GM12865 (cell line): ENCODE results near the gene DMRTA2.
"Not testable (repeated sequence)": the region's sequence is repeated elsewhere in the genome, so short reads cannot be mapped to it uniquely, and the experiment has no call there.

Experiments used
- DNase-seq: peaks from one replicate; pipeline ENCODE4 v3.0.0; 2010; ENCODE audit warnings: low read depth
- H3K4me3 ChIP-seq: 2 replicates; pipeline ENCODE4 v1.5.1; 2011; ENCODE audit warnings: mild to moderate bottlenecking, low read depth, low read length, control low read depth
- TF ChIP-seq, protein P1 (sequence below): IDR thresholded peaks from 2 replicates; pipeline ENCODE4 v1.5.1; 2011; ENCODE audit warnings: low read length, control low read depth, low read depth, inconsistent platforms; ENCODE audit not compliant: insufficient read depth; ENCODE audit errors: missing control alignments

DMRTA2 gene

DNA sequence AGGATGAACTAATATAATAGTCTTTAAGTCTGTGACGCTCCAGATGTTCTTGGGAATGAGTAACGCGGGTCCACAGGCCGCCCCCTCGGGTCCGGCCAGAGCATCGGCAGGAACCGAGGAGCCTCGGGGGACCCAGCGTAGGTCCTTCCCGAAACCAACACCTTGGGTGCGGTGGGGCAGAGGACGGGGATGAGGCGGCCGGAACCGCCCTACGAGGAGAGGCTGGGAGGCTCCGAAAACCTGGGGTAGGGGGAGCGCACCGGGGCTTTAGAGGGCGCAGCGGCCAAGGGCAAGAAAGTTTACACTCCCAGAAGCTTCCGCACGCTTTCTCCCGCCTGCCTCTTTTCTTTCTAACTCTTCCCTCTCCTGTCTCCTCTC, 7.1 kb downstream of the DMRTA2 start:
- TF ChIP-seq, protein P1, sequence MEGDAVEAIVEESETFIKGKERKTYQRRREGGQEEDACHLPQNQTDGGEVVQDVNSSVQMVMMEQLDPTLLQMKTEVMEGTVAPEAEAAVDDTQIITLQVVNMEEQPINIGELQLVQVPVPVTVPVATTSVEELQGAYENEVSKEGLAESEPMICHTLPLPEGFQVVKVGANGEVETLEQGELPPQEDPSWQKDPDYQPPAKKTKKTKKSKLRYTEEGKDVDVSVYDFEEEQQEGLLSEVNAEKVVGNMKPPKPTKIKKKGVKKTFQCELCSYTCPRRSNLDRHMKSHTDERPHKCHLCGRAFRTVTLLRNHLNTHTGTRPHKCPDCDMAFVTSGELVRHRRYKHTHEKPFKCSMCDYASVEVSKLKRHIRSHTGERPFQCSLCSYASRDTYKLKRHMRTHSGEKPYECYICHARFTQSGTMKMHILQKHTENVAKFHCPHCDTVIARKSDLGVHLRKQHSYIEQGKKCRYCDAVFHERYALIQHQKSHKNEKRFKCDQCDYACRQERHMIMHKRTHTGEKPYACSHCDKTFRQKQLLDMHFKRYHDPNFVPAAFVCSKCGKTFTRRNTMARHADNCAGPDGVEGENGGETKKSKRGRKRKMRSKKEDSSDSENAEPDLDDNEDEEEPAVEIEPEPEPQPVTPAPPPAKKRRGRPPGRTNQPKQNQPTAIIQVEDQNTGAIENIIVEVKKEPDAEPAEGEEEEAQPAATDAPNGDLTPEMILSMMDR, result no peak
- DNase-seq, result no peak
- H3K4me3 ChIP-seq, result no peak overlapping the region

- no peak for DNase-seq
- TF ChIP-seq, protein P1, result no peak
- no peak overlapping the region for H3K4me3 ChIP-seq
Measured at GRCh38 chr1:50415235-50416149, 7.8 kb downstream of the DMRTA2 start.

GRCh38 chr1:50414853-50415234, 8.4 kb downstream of the DMRTA2 start:
- DNase-seq, result no peak
- TF ChIP-seq, protein P1, result no peak
- no peak overlapping the region for H3K4me3 ChIP-seq

GRCh38 chr1:50412813-50413476, 10.3 kb downstream of the DMRTA2 start:
- no peak for DNase-seq
- TF ChIP-seq, protein P1, result no peak
- no peak overlapping the region for H3K4me3 ChIP-seq

- no peak for DNase-seq
- TF ChIP-seq, protein P1, result no peak
Measured at GRCh38 chr1:50405814-50406213, 17.4 kb downstream of the DMRTA2 start.

GRCh38 chr1:50393522-50394120, 29.6 kb downstream of the DMRTA2 start:
- DNase-seq, result no peak
- no peak overlapping the region for H3K4me3 ChIP-seq
- TF ChIP-seq, protein P1, result no peak

More at GRCh38 chr1:50405814-50406213, 17.4 kb downstream of the DMRTA2 start:
- no peak overlapping the region for H3K4me3 ChIP-seq

DNA sequence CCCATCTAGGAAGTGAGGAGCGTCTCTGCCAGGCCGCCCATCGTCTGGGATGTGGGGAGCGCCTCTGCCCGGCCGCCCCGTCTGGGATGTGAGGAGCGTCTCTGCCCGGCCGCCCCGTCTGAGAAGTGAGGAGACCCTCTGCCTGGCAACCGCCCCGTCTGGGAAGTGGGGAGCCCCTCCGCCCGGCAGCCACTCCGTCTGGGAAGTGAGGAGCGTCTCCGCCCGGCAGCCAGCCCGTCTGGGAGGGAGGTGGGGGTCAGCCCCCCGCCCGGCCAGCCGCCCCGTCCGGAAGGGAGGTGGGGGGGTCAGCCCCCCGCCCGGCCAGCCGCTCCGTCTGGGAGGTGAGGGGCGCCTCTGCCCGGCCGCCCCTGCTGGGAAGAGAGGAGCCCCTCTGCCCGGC, 41.7 kb downstream of the DMRTA2 start:
- not testable (repeated sequence) for H3K4me3 ChIP-seq, DNase-seq
